Fibroblast of gingiva (primary cell): Measurements from ENCODE around the gene RSBN1.

Experiments
- DNase-seq: peaks from one replicate; pipeline ENCODE4 v3.0.0-alpha.2; 2011; ENCODE audit warnings: low read depth

The RSBN1 gene

DNA sequence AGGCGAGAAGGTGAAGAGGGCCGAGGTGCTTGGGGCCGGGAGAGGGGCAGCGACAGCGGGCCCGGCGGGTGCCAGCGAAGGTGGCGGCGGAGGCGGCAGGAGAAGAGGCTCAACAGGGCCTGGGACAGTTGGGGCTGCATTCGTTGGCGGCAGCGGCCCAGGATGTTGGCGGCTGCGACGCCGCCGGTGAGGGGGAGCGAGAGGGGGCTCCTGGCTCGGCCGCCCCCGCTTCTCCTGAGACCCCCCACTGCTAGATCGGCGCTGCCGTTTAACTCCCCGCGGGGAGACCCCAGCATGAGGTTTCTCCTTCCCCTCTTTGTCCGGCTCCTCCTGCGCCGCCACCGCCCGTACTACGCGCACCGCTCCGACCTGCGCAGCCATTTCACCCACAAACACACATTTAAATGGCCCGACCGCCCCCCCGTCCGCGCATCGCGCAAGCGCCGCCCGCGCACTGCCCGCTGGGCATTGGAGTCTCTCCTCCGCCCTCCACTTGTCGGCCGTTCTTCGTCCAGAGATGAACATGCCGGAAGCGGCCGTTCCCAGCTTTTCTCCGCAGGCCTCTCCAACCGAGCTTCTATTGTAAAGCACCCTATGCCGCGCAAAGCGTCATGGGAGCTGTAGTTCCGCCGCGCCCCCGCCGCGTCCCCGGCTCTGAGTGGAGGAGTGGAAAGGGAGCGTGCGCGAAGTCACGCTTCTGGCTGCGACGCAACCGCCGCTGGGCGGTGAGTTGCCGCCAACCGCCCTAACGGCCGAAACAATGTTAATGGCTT, at the start of gene RSBN1:
Gene RSBN1 (minus strand): TSS at position 589 of the 773 bp plus-strand sequence. CDS start 64 bp downstream, at position 525.
- DNase-seq, result peak; percentile 99

DNA sequence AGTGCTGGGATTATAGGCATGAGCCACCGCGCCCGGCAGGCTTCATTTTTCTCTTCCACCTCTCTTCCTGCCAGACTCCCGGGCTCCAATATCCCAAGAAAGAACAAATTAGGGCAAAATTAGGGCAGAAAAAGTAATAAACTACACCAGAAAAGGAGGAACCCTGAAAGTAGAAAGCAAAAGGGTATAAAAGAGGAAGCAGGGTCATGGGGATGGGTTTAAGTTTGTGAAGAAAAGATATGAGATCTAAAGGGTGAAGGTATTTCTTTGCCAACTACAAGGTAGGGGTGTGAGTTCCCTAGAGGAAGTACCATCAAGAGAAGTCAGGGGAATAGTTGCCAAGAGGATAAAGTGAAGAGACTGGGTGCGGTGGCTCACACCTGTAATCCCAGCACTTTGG, 49.4 kb upstream of the RSBN1 start:
- DNase-seq, result no peak

- peak; percentile 57 for DNase-seq
These were observed 48.6 kb upstream of the RSBN1 start for GRCh38 chr1:113860891-113861290.

DNA sequence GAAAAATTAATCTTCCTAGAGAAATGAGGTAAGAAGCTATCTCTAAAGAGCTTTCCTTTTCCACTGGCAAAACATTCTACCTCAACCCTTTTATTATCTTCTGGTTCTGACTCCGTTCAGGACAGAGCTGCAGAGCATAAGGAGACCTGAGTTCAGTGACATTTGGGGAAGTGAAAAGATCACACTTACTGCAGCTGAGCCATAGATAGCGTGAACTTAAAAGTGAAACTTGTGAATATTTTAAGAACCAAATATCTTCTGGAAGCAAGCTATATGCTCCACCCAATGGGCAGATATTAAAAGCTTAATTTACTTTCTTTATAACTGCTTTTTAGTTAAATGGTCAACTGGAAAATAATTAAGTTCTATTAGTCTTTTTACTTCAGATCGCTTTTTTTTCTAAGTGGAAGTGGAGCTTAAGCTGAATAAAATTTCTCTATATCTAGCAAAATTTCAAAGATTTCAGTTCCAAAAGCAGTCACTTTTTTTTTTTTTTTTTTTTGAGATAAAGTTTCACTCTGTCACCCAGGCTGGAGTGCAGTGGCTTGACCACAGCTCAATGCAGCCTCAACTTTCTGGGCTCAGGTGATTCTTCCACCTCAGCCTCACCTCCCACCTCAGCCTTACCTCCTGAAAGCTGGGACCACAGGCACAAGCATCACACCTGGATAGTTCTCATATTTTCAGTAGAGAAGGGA, 47.4 kb upstream of the RSBN1 start:
- DNase-seq, result no peak

- no peak for DNase-seq
These were observed 46.7 kb upstream of the RSBN1 start for GRCh38 chr1:113858982-113859381.

DNA sequence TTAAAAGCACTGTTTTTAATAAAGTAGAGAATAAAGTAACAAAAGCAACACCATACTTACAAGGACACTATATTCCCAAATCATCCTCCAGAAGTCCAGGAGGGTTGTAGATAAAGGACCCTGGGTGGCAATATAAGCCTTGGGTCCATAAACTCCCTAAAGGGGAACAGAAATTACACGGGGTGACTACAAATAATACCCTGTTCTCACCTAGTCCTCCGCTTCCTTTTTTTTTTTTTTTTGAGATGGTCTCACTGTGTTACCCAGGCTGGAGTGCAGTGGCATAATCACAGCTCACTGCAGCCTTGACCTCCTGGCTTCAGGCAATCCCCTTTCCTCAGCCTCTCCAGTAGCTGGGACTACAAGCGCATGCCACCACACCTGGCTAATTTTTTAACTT, 46.1 kb upstream of the RSBN1 start:
- DNase-seq, result no peak

GRCh38 chr1:113857776-113858175, 45.5 kb upstream of the RSBN1 start:
- no peak for DNase-seq

GRCh38 chr1:113856401-113856790, 44.1 kb upstream of the RSBN1 start:
- peak; percentile 16 for DNase-seq

GRCh38 chr1:113855630-113856400, 43.5 kb upstream of the RSBN1 start:
- peak; percentile 49 for DNase-seq

GRCh38 chr1:113854234-113854633, 42.0 kb upstream of the RSBN1 start:
- no peak for DNase-seq

DNA sequence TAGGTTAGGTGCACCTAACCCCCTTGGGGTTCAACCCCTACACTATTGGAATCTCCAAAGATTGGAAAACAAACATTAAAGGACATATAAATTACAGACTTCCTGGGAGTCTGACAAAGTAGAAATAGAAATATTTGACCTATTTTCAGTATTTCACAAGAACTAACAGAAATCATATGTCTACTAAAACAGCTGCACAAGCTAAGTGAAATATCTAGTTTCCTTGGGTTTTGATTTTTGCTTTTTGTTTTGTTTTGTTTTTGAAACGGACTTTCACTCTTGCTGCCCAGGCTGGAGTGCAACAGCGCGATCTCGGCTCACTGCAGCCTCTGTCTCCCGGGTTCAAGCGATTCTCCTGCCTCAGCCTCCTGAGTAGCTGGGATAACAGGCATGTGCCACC, 40.4 kb upstream of the RSBN1 start:
- peak; percentile 55 for DNase-seq

- DNase-seq, result no peak
These were observed 38.0 kb upstream of the RSBN1 start for GRCh38 chr1:113850127-113850796.

- peak; percentile 57 for DNase-seq
These were observed 36.8 kb upstream of the RSBN1 start for GRCh38 chr1:113849072-113849471.

- DNase-seq, result no peak
These were observed 34.2 kb upstream of the RSBN1 start for GRCh38 chr1:113846391-113847035.

DNA sequence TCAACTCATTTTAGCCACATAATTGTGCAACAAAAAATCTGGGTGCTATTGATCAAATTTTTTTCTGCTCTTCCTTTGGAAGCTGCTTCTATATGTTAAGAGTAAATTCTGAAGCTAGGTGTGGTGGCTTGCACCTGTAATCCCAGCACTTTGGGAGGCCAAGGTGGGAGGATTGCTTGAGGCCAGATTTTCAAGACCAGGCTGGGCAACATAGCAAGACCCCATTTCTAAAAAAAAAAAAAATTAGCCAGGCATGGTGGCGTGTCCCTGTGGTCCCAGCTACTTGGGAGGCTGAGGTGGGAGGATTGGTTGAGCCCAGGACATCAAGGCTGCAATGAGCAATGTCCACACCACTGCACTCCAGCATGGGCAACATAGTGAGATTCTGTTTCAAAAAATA, 24.3 kb upstream of the RSBN1 start:
- DNase-seq, result no peak

DNA sequence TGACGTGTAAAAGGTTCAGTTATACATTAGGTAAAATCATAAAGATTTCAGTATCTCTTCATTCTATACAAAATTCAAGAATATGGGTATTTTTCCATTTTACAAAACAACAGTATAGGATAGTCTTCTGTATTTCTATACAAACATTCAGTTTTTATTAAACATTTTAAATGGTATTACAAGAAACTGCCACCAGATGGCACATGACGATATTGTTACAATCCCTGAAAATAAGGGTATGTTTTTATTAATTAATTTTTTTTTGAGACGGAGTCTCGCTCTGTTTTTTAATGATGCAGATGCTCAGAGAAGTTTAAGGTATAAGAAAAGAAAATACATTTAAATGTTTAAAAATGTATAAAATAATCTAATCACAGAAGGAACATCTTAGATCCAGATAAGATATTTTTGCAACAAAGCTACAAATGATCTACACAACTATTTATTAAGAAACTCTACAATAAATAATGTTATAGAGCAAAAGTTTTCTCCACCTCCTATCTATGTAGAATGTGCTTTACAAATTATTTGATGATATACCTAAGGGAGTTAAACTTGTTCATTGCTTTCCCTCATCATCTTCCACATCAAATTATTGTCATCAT, 23.5 kb upstream of the RSBN1 start:
- DNase-seq, result peak; percentile 31

- DNase-seq, result no peak
These were observed 22.4 kb upstream of the RSBN1 start for GRCh38 chr1:113834716-113835115.

DNA sequence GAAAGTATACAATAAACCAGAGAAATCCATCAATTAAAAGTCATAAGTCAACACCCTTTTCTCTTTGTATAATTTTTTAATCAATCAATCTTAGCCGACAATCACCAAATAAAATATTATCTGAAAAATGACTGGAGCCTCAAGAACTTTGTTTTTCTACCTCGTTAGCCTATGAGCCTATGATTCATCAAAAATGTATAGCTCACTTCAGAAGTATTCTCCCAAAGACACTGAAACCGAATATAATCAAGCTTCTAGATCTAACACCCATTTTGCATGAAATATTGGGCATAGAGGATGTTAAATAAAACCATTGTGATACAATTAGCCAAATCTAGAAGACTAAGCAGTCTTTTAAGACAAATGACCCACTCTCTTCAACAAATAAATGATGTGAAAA, 17.8 kb upstream of the RSBN1 start:
- no peak for DNase-seq

GRCh38 chr1:113821916-113822315, 9.6 kb upstream of the RSBN1 start:
- no peak for DNase-seq

DNA sequence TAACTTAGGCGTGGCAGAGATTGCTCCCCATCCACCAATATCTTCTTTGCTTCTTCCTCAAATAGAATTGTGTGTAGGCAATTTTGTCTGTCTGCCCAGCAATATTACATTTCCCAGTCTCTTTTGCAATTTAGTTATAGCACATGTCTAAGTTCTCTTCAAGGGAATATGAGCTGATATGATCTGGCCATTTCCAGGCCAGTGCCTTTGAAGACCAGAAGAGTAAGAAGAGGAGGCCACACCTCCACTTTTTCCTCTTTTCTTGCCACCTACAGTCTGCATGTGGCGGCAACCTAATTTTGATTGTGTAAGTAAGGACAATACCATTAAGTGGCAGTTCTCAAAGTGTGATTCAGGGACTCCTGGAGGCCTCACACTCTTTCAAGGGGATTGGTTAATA, 6.3 kb upstream of the RSBN1 start:
- no peak for DNase-seq

DNA sequence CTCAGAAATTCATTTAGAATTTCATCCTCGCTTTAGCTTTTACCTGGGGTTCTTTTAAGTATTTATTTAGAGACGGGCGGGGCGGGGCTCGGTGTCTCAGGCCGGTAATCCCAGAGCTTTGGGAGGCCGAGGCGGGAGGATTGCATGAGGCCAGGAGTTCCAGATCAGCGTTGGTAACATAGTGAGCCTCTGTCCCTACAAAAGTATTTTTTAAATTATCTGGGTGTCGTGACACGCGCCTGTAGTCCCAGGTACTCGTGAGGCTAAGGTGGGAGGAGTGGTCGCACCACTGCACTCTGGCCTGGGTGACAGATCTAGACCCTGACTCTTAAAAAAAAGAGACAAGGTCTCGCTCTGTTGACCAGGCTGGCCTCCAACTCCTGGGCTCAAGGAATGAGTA, 942 bp upstream of the RSBN1 start:
- no peak for DNase-seq
